Measurements from ENCODE around the gene PCSK9. TPM values are rescaled to one million over a fixed set of nuclear protein-coding genes. Genes with fewer than 3 reads are reported as not detected.
A peak's percentile ranks its signal among the peaks of the same experiment; 100 is the strongest.

Gene PCSK9
- total and polyA plus RNA-seq, 2 experiments from 2014 or later: 77.6 to 327 TPM

GRCh38 chr1:55065648-55066047, 26.3 kb downstream of the PCSK9 start:
- H3K27me3 Mint-ChIP-seq (ENCODE audit: insufficient read depth, low read depth, poor library complexity): peaks cover 7% of the 10 kb centered on the region
- no peak overlapping the region for H2AFZ ChIP-seq
- H3K79me2 ChIP-seq (replicated peaks; ENCODE audit: insufficient read depth): no peaks in the 10 kb centered on the region
- H4K20me1 ChIP-seq (replicated peaks; ENCODE audit: insufficient read depth): peaks cover 14% of the 10 kb centered on the region
- no peaks in the 10 kb centered on the region for H3K4me1 ChIP-seq (ENCODE audit: insufficient read depth)
- H3K4me3 Mint-ChIP-seq: no peak overlapping the region
- H3K27ac Mint-ChIP-seq: no peak overlapping the region
- H3F3A ChIP-seq (replicated peaks; ENCODE audit: low read depth): peaks cover 50% of the 10 kb centered on the region
- peaks cover 42% of the 10 kb centered on the region for H3K36me3 Mint-ChIP-seq (ENCODE audit: low read depth)
- H3K27ac ChIP-seq (ENCODE audit: low read depth): peak overlapping the region; percentile 61; the same call in 1 of the 2 replicates
- TF ChIP-seq JUNB (IDR thresholded peaks at IDR 0.05; ENCODE audit: unreplicated experiment) (no peak), NANOG (IDR thresholded peaks at IDR 0.05; ENCODE audit: borderline replicate concordance) (no peak), POLR2AphosphoS5 (IDR thresholded peaks at IDR 0.05; ENCODE audit: low read depth) (no peak; the same call in none of the 2 replicates), ZNF462 (CRISPR knock-in tag; IDR thresholded peaks at IDR 0.05) (no peak), STAT1 (IDR thresholded peaks at IDR 0.05; ENCODE audit: unreplicated experiment) (no peak), EZH2phosphoT487 (IDR thresholded peaks at IDR 0.05; ENCODE audit: unreplicated experiment) (no peak), CREB1 (CRISPR knock-in tag; IDR thresholded peaks at IDR 0.05; ENCODE audit: low read depth) (no peak), ETS1 (IDR thresholded peaks at IDR 0.05) (no peak), EZH2 (IDR thresholded peaks at IDR 0.05; ENCODE audit: low read depth, unreplicated experiment) (no peak), CTCF (conservative IDR thresholded peaks at IDR 0.05; ENCODE audit: low read depth in 2 of 2) (no peak), REST (IDR thresholded peaks at IDR 0.05; ENCODE audit: unreplicated experiment) (no peak), ZNF331 (CRISPR knock-in tag; IDR thresholded peaks at IDR 0.05; ENCODE audit: low read depth) (no peak), ZNF114 (CRISPR knock-in tag; IDR thresholded peaks at IDR 0.05) (no peak)
- H3K4me3 ChIP-seq: no peak overlapping the region
- DNase-seq (ENCODE audit: low spot score) (no peak), ATAC-seq (no peak)
- H3K36me3 ChIP-seq (ENCODE audit: insufficient read depth): peaks cover 41% of the 10 kb centered on the region
- no peaks in the 10 kb centered on the region for H3K9me2 ChIP-seq (ENCODE audit: insufficient read depth)
- no peaks in the 10 kb centered on the region; the same call in 2 of the 3 replicates for H3K9me3 Mint-ChIP-seq
- no peak overlapping the region for H3K4me2 ChIP-seq
- H3K4me1 Mint-ChIP-seq: no peaks in the 10 kb centered on the region
- no peaks in the 10 kb centered on the region for H3K27me3 ChIP-seq (ENCODE audit: insufficient read depth)
